Neural crest cell (in vitro differentiated cells): ENCODE data around the gene POLN. TPM values are rescaled to one million over a fixed set of nuclear protein-coding genes. Genes with fewer than 3 reads are reported as not detected.

ENCODE experiments used
- DNase-seq: peaks from one replicate; pipeline ENCODE4 v3.0.0; 2021; ENCODE audit warnings: low read depth, mixed read lengths, low spot score
- H3K27ac Mint-ChIP-seq: one replicate; pipeline ENCODE4 v1.8.0; 2021; ENCODE audit warnings: mild to moderate bottlenecking, mixed read lengths; ENCODE audit not compliant: unreplicated experiment
- H3K27me3 Mint-ChIP-seq: 2 replicates; pipeline ENCODE4 v1.8.0; 2021; ENCODE audit warnings: low read depth, mild to moderate bottlenecking, mixed read lengths
- H3K36me3 Mint-ChIP-seq: 2 replicates; pipeline ENCODE4 v1.8.0; 2021; ENCODE audit warnings: low read depth, mild to moderate bottlenecking, mixed read lengths
- H3K4me1 Mint-ChIP-seq: 2 replicates; pipeline ENCODE4 v1.8.0; 2021; ENCODE audit warnings: mixed read lengths
- H3K4me3 Mint-ChIP-seq: one replicate; pipeline ENCODE4 v1.8.0; 2021; ENCODE audit warnings: mild to moderate bottlenecking, mixed read lengths
- H3K9me3 Mint-ChIP-seq: 2 replicates; pipeline ENCODE4 v1.8.0; 2021; ENCODE audit warnings: mixed read lengths
- CTCF ChIP-seq: fragments of 200-600 bp; sonication (generic); conservative IDR thresholded peaks from 2 replicates; pipeline ENCODE4 v1.5.0; 2021; ENCODE audit warnings: antibody characterized with exemption, mild to moderate bottlenecking
- total RNA-seq: library from RNA; stranded (reverse); gene quantifications from 2 replicates; pipeline ENCODE4 v1.2.1, GENCODE V29; 2021

The POLN gene
- total RNA-seq, 1 donor from 2014 or later, result 5.6 TPM

- Mint-ChIP-seq H3K4me1 (peaks cover 31% of the 10 kb centered on the region), H3K36me3 (no peaks in the 10 kb centered on the region), H3K4me3 (peak overlapping the region; percentile 57), H3K9me3 (no peaks in the 10 kb centered on the region), H3K27ac (no peak overlapping the region), H3K27me3 (no peaks in the 10 kb centered on the region)
- DNase-seq, result no peak
- TF ChIP-seq CTCF, result no peak
Observed at GRCh38 chr4:2075987-2076907, 165.7 kb downstream of the POLN start.

GRCh38 chr4:2075171-2075986 lies 166.5 kb downstream of the POLN start:
- Mint-ChIP-seq H3K4me1 (peaks cover 35% of the 10 kb centered on the region), H3K9me3 (no peaks in the 10 kb centered on the region), H3K4me3 (no peak overlapping the region), H3K27me3 (no peaks in the 10 kb centered on the region), H3K36me3 (no peaks in the 10 kb centered on the region), H3K27ac (no peak overlapping the region)
- TF ChIP-seq CTCF, result no peak
- no peak for DNase-seq

DNA sequence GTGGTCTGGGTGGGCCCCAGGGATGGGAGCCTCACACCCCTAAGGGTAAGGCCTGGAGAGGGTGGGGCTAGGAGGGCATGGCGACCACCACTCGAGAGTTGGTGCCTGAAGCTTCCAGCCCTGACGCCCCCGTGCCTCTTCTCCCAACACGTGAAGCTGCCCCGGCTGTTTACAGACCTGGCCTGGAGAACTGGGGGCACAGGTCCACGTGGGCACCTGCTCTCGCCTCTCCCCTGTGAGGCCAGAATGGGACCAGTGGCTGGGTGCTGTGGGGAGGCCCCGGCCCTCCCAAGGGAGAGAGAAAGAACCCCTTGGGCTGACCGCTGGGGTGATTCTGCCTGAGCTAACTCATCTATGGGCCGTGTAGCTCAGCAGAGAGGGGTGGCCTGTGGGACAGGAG lies 167.3 kb downstream of the POLN start:
- no peaks in the 10 kb centered on the region for H3K36me3 Mint-ChIP-seq
- no peaks in the 10 kb centered on the region for H3K27me3 Mint-ChIP-seq
- H3K4me1 Mint-ChIP-seq, result peaks cover 35% of the 10 kb centered on the region
- H3K9me3 Mint-ChIP-seq, result no peaks in the 10 kb centered on the region
- no peak overlapping the region for H3K27ac Mint-ChIP-seq
- no peak overlapping the region for H3K4me3 Mint-ChIP-seq
- DNase-seq, result no peak
- TF ChIP-seq CTCF, result no peak

GRCh38 chr4:2073808-2074481 lies 168.0 kb downstream of the POLN start:
- no peaks in the 10 kb centered on the region for H3K9me3 Mint-ChIP-seq
- no peak overlapping the region for H3K27ac Mint-ChIP-seq
- no peak for TF ChIP-seq CTCF
- no peak for DNase-seq
- no peaks in the 10 kb centered on the region for H3K27me3 Mint-ChIP-seq
- no peak overlapping the region for H3K4me3 Mint-ChIP-seq
- H3K4me1 Mint-ChIP-seq, result peaks cover 35% of the 10 kb centered on the region
- no peaks in the 10 kb centered on the region for H3K36me3 Mint-ChIP-seq
